Renal pelvis (tissue), 4 donors: ENCODE data around the gene ADCY4. TPM values are rescaled to one million over a fixed set of nuclear protein-coding genes. Genes with fewer than 3 reads are reported as not detected.
"Not testable (repeated sequence)": the region's sequence is repeated elsewhere in the genome, so short reads cannot be mapped to it uniquely, and the experiment has no call there.

ENCODE experiments used
- DNase-seq: peaks from one replicate; pipeline ENCODE4 v3.0.0-alpha.2; 2013
- polyA plus RNA-seq, 3 donors: library from polyadenylated mRNA; unstranded; fragments of 120-200 nt; gene quantifications; one replicate each; pipeline ENCODE4 v1.2.1, GENCODE V29; 2013; ENCODE audit not compliant: insufficient read length in 3 of 3

The ADCY4 gene
- polyA plus RNA-seq, 3 donors: 19.3 to 22.6 (median 20.8) TPM

DNA sequence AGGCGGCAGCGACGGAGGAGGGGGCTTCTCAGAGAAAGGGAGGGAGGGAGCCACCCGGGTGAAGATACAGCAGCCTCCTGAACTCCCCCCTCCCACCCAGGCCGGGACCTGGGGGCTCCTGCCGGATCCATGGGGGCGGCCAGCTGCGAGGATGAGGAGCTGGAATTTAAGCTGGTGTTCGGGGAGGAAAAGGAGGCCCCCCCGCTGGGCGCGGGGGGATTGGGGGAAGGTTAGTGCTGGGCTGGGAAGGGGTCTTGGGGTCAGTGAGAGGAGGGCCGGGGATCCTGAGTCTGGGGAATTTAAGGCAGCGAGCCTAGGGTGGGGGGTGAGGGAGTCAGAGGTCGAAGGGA, 33.3 kb upstream of the ADCY4 start:
- no peak for DNase-seq

DNA sequence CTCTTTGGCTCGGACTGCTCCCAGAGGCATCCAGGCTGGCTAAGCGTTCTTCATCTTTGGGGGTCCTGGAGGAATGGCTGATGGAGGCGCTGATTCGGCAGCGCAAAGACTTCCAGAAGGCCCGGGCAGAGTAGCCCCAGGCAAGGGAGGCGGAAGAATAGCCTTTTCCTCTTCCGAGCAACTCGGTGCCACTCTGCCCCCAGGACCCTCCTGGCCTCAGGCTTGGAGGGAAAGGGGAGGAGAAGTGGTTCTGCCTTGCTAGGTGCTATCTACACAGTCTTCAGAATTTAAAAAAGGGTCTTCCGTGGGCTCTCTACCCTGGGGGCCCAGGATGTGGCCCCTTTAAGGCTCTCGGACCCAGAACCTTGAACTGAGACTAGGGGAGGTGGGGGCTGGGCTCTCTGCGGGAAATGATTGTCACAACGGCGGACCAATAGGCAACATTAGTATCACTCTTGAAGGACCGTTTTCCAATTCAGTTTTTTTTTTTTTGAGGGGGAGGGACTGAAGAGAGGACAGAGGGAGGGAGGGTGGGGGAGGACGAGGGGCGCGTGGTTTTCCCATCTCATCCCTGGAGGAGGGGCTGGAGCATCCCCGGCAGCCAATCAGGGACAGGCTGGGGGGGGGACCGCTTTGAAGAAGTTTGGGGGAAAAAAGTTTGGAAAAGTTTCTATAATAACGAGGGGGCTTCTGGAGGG, 32.8 kb upstream of the ADCY4 start, which contains the start of gene NFATC4:
Gene NFATC4 (plus strand): TSS at position 671 of the 698 bp plus-strand sequence. CDS start 157 bp downstream, outside the sequence.
- peak; percentile 94 for DNase-seq

DNA sequence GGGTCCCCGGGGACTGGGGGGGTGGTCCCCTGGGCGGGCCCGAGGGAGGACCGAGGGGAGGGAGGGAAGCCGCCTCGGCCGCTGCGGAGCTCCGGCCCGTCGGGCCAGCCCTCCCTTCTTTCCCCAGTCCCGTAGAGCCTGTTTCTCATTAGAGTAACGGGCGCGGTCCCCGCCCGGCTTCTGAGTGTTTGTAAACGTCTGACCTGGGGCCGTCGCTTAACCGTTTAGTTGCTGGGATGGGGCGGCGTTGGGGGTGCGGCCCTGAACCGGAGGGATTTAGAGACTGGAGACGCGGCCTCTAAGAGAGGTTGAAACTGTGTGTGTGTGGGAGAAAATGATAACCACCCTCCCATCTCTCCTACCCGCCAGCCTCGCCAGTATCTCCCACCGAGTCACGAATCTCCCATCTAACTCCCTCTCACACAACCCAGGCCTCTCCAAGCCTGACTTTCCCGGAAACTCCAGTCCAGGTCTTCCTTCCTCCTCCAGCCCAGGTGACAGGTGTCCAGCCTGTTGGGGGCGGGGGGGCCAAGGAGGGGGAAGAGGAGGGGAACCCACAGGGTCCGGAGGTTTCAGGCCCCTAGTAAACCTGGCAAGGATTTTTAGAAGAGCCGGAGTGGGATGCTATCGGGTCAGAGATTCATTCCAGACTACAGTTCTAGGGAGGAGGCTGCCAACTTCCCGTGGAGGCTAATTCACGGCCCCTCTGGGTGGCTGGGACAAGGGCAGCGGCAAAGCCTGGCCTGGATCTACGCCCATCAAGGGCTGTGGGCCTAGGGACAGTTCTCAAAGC, 32.0 kb upstream of the ADCY4 start:
- DNase-seq: peak; percentile 98

DNA sequence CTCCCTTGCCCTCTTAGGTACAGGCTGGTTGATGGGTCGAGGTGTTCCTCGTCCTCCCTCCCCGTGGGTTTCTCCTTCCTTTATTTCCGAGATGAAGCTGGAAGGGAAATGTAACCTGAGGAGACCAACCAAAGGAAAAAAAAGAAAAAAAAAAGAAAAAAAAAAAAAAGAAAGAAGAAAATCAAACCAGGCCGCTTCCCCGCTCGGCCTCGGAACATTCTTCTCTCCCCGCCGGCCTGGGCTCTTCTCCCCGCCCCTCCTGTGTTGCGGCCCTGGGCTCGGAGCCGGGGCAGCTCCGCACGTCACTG, 31.5 kb upstream of the ADCY4 start:
- no peak for DNase-seq

DNA sequence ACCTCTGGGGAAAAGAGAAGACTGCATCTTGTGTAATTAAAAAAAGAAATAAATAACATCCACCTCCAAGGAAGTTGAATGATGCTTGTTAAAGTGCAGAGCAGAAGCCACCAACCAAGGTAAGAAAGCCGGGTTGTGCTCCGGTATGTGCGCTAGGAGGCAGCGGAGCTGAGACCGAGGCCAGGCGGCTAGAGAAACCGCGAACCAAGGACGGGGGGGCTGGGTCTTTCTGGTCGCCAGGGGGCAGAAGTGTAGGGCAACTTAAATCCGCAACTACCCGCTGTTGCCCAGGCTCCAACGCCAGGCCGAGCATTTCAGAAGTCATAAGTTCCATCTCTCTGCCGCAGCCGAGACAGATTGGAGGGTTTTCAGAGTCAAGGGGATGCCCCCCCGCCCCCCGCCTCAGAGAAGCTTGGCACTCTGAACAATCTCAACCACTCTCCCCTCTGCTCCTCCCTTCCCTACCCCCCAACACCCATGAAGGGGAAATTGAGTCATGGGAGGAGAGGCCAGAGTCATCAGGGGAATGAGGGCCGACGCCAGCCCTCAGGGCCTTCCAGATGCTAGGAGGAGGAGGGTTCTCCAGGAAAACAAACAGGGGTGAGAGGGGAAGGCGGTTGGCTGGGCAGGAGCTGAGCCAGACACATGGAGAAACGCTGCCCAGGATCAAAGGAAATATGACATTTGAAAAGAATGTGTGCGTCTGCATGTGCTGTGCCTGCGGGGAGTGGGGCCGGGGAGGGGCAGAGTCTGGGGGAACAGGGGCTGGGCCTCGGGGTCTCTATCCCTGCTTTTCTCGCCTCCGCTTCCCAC, 30.9 kb upstream of the ADCY4 start:
- peak; percentile 91 for DNase-seq

DNA sequence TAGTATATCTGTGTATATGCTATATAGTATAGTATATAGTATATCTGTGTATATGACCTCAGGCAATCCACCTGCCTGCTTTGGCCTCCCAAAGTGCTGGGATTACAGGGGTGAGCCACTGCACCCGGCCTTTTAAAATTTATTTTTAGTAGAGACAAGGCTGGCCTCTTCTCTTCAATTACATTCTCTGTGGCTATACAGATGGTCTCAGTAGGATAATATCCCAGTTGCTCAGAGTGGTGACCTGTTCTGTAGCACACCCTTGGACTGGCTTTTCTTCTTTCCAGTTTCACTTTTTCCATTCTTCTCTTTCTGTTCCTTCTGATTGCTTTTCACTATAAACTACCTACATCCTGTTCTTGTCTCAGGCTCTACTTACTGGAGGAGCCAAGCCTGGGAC, 30.0 kb upstream of the ADCY4 start:
- no peak for DNase-seq

DNA sequence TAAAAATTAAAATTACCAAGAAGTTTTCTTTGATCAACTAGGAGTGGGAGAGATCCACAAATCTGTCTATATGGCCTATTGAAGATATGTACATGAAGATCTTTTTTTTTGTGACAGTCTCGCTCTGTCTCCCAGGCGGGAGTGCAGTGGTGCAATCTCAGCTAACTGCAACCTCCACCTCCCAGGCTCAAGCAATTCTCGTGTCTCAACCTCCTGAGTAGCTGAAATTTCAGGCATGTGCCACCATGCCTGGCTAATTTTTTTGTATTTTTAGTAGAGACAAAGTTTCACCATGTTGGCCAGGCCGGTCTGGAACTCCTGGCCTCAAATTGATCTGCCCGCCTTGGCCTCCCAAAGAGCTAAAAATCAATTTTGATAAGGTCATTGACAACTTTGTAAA, 28.5 kb upstream of the ADCY4 start:
- no peak for DNase-seq

DNA sequence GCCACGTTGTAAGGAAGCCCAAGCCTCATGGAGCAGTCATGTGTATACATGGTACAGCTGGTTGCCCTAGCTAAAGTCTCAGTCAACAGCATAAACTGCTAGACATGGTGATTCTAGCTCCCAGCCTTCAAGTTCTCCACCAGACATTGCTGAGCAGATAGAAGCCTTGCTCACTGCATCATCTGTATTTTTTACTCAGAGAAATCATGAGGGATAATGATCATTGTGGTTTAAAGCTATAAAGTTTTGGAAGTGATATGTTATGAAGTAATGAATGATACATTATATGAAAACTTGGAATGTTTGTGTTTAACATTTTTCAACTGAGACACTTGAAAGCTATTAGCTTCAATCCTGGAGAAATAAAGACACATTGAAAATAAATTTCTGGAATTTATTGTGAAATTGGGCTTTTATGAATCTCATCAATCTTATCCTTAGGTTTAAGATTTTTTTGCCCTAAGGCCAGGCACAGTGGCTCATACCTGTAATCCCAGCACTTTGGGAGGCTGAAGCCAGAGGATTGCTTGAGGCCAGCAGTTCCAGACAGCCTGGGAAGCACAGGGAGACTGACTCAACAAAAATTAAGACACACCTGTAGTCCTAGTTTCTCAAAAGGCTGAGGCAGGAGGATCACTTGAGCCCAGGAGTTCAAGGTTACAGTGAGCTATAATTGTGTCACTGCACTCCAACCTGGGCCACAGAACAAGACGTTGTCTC, 27.5 kb upstream of the ADCY4 start:
- no peak for DNase-seq

DNA sequence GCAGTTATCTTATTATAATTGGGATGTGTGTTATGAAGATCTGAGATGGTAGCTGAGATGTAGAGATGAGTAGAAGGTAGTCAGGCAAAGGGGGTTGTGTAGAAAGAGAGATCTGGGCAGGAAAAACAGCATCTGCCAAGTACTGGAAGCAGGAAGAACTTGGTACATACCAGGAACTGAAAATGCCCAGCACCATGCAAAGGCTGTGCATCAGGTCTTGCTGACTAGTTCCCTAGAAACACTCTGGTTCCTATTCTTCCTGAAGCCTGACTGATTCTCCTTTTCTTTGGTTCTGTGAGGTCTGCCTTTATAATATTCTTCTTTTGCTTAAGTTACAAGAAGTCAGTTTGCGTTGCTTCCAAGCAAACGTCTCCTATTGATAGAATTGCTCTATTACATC, 26.5 kb upstream of the ADCY4 start:
- no peak for DNase-seq

DNA sequence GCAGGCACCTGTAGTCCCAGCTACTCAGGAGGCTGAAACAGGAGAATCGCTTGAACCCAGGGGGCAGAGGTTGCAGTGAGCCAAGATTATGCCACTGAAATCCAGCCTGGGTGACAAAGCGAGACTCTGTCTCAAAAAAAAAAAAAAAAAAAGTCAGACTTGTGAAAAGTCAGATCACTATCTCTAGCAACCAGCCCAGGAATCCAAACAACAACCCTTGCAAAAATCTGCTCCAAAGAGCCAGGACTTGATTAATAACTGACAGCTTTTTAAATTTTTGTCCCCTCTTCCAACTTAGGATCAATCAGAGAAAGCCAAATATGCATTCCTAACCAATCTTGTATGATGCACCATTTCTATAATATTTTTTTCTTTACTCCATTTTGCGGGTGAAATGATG, 25.4 kb upstream of the ADCY4 start:
- DNase-seq: no peak

DNA sequence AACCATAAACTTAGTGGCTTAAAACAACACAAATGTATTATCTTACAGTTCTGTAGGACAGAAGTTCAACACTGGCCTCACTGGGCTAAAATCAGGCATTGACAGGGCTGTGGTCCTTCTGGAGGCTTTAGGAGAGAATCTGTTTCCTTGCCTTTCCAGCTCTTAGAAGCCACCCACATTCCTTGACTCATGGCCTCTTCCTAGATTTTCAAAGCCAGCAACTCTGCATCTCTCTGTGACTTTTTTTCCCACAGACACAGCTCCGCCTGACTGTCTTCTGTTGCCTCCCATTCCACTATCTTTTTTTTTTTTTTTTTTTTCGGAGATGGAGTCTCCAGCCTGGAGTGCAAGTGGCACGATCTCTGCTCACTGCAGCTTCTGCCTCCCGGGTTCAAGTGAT, 21.3 kb upstream of the ADCY4 start:
- no peak for DNase-seq

DNA sequence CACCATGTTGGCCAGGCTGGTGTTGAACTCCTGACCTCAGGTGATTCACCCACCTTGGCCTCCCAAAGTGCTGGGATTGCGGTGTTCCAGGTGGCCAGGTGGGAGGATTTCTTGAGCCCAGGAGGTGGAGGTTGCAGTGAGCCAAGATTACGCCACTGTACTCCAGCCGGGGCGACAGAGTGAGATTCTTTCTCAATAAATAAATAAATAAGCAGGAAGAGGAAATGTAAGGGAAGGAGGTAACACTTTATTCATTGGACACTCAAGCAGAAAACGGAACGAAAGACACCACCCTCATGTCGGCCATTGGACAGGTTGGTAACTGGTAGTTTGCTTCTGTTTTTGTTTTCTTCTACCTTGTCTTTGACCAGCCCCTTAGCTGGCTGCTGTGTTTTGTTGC, 20.1 kb upstream of the ADCY4 start:
- DNase-seq: no peak

DNA sequence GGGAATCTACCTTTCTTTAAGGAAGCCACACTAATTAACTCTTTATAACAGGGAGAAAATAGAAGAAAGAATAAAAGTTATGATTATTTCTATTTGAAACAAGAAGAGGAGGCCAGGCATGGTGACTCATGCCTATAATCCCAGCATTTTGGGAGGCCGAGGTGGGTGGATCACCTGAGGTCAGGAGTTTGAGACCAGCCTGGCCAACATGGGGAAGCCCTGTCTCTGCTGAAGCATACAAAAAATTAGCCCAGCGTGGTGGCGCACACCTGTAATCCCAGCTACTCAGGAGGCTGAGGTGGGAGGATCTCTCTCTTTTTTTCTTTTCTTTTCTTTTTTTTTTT, 19.6 kb upstream of the ADCY4 start:
- DNase-seq: not testable (repeated sequence)

DNA sequence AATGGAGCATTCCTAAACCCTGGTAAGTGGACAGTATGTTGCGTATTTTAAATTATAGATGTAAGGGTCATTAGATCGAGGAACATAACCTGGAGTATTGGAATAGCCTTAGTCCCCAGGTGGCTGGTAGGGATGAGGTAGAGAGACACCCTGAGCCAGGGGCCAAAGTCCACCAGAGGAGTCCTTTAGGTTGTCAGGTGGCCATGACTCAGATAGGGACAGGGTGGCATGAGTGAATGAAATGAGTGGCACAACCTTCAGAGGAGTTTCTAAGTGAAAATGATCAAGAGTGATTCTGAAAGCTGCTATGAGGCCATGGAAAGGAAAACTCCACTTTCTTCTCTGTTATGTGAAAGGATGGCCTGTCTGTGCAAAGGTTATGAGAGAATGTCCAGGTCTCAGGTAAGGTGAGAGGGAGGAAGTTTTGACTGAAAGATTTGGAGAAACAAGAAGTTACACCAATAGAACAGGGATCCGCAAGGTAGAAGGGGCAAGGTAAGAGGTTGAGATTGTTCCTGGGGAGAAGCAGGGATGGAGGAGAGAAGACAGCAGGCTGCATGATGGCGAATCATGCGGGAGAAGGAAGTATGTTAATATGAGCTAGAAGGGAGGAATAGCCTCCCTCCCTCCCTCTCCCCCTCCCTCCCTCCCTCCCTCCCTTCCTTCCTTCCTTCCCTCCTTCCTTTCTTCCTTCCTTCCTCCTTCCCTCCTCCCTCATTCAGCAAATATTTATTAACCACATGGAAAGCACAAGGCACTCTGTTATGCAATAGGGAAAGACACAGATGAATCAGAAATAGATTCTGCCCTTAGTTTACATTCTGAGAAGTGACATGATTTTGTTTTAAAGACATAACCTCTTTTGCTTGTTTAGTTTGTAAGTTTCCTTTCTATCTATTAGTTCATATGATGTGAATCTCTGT, 18.9 kb upstream of the ADCY4 start:
- DNase-seq: no peak

DNA sequence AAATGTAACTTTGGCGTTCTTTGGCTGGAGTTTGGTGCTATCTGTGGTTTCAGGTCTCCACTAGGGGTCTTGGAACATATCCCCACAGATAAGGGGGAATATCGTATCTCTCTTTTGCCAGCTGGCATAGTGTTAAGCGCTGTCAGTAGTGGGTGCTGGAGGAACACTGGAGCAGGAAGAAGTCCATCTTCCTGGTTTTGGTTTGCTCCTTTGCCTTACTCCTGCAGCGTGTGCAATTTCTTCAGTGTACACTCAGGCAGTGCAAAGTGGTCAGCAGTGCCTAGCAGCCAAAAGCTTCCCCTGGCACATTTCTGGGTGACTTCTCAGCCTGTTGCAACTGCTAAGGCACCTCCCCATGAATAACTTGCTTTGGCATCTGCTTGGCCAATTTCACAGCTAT, 16.6 kb upstream of the ADCY4 start:
- no peak for DNase-seq

DNA sequence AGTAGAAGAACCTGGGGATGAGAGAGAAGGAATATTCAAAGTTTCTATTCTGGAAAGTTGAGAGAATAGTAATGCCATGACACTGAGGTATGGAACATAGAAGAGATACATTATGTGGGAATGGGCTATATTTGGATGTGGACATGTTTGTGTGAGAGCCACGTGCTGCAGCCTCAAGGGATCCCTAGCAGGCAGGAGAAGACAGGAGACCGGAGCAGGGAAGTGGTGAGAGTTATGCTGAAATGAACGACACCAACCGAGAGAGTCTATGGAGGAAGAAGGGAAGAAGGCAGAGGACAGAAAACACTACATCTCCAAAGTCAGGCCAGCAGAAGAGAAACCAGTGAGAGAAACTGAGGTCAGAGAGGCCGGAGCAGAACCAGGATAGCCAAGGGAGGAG, 14.9 kb upstream of the ADCY4 start:
- no peak for DNase-seq

DNA sequence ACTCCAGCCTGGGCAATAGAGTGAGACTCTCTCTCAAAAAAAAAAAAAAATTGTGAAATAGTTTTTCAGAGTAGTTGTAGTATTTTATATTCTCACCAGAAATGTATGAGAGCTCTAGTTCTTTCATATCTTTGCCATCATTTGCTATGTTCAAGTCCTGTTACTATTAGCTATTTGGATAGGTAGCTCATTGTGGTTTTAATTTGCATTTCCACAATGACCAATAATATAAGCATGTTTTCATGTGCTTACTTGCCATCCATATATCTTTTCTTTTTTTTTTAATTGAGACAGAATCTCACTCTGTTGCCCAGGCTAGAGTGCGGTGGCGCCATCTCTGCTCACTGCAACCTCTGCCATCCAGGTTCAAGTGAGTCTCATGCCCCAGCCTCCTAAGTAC, 13.3 kb upstream of the ADCY4 start:
- no peak for DNase-seq

DNA sequence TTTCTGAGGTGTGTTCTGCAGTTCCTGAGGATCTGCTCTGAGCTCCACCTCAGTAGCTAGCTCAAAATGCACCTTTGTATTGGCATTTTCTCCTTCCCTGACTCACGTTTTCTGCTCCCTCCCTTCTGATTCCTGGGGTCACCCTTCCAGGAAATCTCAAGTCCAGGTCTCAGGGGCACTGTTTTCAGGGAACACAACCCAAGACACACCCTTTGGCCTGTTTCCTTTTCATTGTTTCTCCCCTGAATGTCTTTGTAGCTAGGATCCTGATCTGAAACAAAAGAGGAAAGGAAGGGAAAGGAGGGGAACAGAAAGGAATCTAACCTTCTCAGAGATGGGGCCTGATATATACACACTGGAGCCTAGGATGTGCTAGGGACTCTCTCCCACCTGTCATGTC, 12.3 kb upstream of the ADCY4 start:
- DNase-seq: no peak

DNA sequence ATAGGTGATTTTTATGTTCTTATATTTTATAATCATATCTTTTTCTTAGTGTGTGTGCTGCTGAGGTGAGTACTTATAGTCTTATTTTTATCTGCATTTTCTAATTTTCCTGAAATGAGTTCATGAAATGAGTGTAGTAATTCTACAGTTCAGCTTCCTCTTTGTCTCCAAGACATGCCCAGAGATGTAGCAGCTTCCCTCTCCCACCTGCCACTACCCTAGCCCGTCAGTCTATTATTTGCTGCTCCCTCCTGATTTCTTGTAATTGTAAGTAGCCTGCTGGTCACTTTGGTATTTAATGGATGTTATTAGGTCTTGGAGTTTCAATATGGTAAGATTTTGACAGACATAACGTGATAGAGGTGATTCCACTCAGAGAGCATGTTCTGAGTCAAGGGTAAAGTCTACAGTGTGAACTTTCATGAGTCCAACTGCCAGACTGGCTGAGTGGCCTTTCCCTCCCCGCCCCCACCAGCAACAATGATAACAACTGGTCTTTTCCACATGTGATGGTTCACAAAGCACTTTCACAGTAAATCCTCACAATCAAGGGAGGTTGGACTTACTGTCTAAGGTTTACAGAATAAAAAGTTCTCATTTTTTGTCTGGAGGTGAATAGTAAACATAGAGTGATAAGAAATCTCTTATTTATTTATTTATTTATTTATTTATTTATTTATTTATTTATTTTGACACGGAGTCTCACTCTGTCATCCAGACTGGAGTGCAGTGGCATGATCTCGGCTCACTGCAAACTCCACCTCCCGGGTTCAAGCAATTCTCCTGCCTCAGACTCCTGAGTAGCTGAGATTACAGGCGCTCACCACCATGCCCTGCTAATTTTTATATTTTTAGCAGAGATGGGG, 9.2 kb upstream of the ADCY4 start:
- no peak for DNase-seq

DNA sequence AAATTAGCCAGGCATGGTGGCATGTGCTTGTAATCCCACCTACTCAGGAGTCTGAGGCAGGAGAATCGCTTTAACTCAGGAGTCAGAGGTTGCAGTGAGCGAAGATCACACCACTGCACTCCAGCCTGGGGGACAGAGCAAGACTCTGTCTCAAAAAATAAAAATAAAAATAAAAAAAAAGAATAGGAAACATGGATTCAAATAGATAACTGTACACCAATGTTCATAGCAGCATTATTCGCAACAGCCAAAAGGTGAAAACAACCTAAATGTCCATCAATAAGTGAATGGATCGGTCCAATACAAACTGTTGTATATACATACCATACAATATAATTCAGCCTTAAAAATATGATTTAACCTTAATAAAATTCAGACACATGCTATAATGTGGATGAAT, 8.0 kb upstream of the ADCY4 start:
- DNase-seq: no peak
